Stomach (tissue), 4 donors: ENCODE data around the gene VKORC1.

Source experiments
- CTCF ChIP-seq, 7 experiments: fragments of 450-650 bp in 4 of 7; fragments of 200-600 bp in 3 of 7; sonication (generic) in 3 of 7; IDR thresholded peaks; one replicate each; pipeline ENCODE4 v1.5.1; 2016 to 2019; ENCODE audit warnings: antibody characterized with exemption in 7 of 7, control low read depth in 2 of 7, mild to moderate bottlenecking in 1 of 7
- EP300 ChIP-seq: sonication (generic); formaldehyde crosslinking; IDR thresholded peaks from one replicate; pipeline ENCODE4 v1.6.1; 2017; ENCODE audit warnings: antibody characterized with exemption
- POLR2A ChIP-seq, 4 donors: fragments of 450-650 bp; IDR thresholded peaks; one replicate each; pipeline ENCODE4 v1.6.1; 2016; ENCODE audit warnings: antibody characterized with exemption in 4 of 4, control low read depth in 2 of 4, mild to moderate bottlenecking in 1 of 4, moderate library complexity in 1 of 4
- POLR2AphosphoS5 ChIP-seq, 3 donors: sonication (generic); formaldehyde crosslinking; IDR thresholded peaks; one replicate each; pipeline ENCODE4 v1.6.1; 2016; ENCODE audit warnings: antibody characterized with exemption in 3 of 3

GRCh38 chr16:31118223-31119155 lies 23.9 kb upstream of the VKORC1 start:
- TF ChIP-seq POLR2A (IDR thresholded peaks at IDR 0.05): no peak
- no peak for TF ChIP-seq CTCF (IDR thresholded peaks at IDR 0.05)
- no peak for TF ChIP-seq EP300
- peak in 1 of 3 donors; percentile 28 for TF ChIP-seq POLR2AphosphoS5 (IDR thresholded peaks at IDR 0.05)
